Liver (tissue), 9 donors: Measurements from ENCODE around the gene NFYB. TPM values are rescaled to one million over a fixed set of nuclear protein-coding genes. Genes with fewer than 3 reads are reported as not detected.

Source experiments
- DNase-seq: peaks from one replicate; pipeline ENCODE4 v3.0.0-alpha.2; 2017; ENCODE audit warnings: low spot score
- H3K27ac ChIP-seq, 2 donors: one replicate each; pipeline ENCODE4 v1.7.0; 2013; ENCODE audit warnings: inconsistent platforms in 2 of 2, low read length in 2 of 2, control low read depth in 1 of 2, low read depth in 1 of 2, mild to moderate bottlenecking in 1 of 2
- H3K27me3 ChIP-seq, 4 donors: one replicate each; pipeline versions ENCODE4 v1.6.1 to v1.7.0; 2013; ENCODE audit warnings: low read length in 3 of 4, inconsistent platforms in 1 of 4, mild to moderate bottlenecking in 1 of 4, moderate library complexity in 1 of 4; ENCODE audit not compliant: control insufficient read depth in 4 of 4, insufficient read depth in 4 of 4
- H3K36me3 ChIP-seq, 4 donors: one replicate each; pipeline versions ENCODE4 v1.6.1 to v1.7.0; 2013; ENCODE audit warnings: low read length in 3 of 4, mild to moderate bottlenecking in 3 of 4, low read depth in 1 of 4, moderate library complexity in 1 of 4; ENCODE audit not compliant: control insufficient read depth in 4 of 4, insufficient read depth in 3 of 4
- H3K4me1 ChIP-seq, 4 donors: one replicate each; pipeline versions ENCODE4 v1.6.1 to v1.7.0; 2013; ENCODE audit warnings: low read length in 3 of 4, mild to moderate bottlenecking in 3 of 4, moderate library complexity in 1 of 4; ENCODE audit not compliant: control insufficient read depth in 4 of 4, insufficient read depth in 4 of 4
- H3K4me3 ChIP-seq, 3 donors: one replicate each; pipeline versions ENCODE4 v1.6.1 to v1.7.0; 2013; ENCODE audit warnings: low read length in 3 of 3, control low read depth in 1 of 3, low read depth in 1 of 3, mild to moderate bottlenecking in 1 of 3
- H3K9ac ChIP-seq, 2 donors: one replicate each; pipeline ENCODE4 v1.7.0; 2013; ENCODE audit warnings: low read length in 2 of 2, mild to moderate bottlenecking in 2 of 2, moderate library complexity in 2 of 2, control low read depth in 1 of 2, low read depth in 1 of 2
- H3K9me3 ChIP-seq, 4 donors: one replicate each; pipeline versions ENCODE4 v1.6.1 to v1.7.0; 2013; ENCODE audit warnings: low read length in 3 of 4; ENCODE audit not compliant: control insufficient read depth in 4 of 4
- ATF3 ChIP-seq: IDR thresholded peaks from 2 replicates; pipeline ENCODE4 v1.6.1; 2016; ENCODE audit warnings: antibody characterized with exemption
- CTCF ChIP-seq: fragments of 150-350 bp; IDR thresholded peaks from 2 replicates; pipeline ENCODE4 v1.5.1; 2017; ENCODE audit warnings: improper control_type of control experiment, low read depth, low read length; ENCODE audit not compliant: missing input control
- EGR1 ChIP-seq, 2 donors: IDR thresholded peaks; 2 replicates each; pipeline ENCODE4 v1.6.1; 2016 to 2018; ENCODE audit warnings: antibody characterized with exemption in 2 of 2, low read depth in 2 of 2
- FOXA1 ChIP-seq: IDR thresholded peaks from 2 replicates; pipeline ENCODE4 v1.6.1; 2016; ENCODE audit warnings: antibody characterized with exemption
- GABPA ChIP-seq, 2 donors: IDR thresholded peaks in 1 of 2; conservative IDR thresholded peaks in 1 of 2; 2 replicates each; pipeline ENCODE4 v1.6.1; 2016; ENCODE audit warnings: antibody characterized with exemption in 2 of 2, mild to moderate bottlenecking in 1 of 2, moderate library complexity in 1 of 2
- HNF4A ChIP-seq, 2 donors: conservative IDR thresholded peaks; 2 replicates each; pipeline ENCODE4 v1.6.1; 2016; ENCODE audit warnings: antibody characterized with exemption in 2 of 2, mild to moderate bottlenecking in 2 of 2
- JUND ChIP-seq, 2 donors: IDR thresholded peaks; 2 replicates each; pipeline ENCODE4 v1.6.1; 2016; ENCODE audit warnings: antibody characterized with exemption in 2 of 2
- MAX ChIP-seq: IDR thresholded peaks from 2 replicates; pipeline ENCODE4 v1.6.1; 2016; ENCODE audit warnings: antibody characterized with exemption
- NR2F2 ChIP-seq: IDR thresholded peaks from 2 replicates; pipeline ENCODE4 v1.6.1; 2016; ENCODE audit warnings: antibody characterized with exemption
- REST ChIP-seq: IDR thresholded peaks from 2 replicates; pipeline ENCODE4 v1.6.1; 2016; ENCODE audit warnings: antibody characterized with exemption, mild to moderate bottlenecking
- RXRA ChIP-seq, 2 donors: IDR thresholded peaks; 2 replicates each; pipeline ENCODE4 v1.6.1; 2017 to 2018; ENCODE audit warnings: antibody characterized with exemption in 2 of 2, mild to moderate bottlenecking in 1 of 2
- SP1 ChIP-seq: IDR thresholded peaks from 2 replicates; pipeline ENCODE4 v1.6.1; 2018; ENCODE audit warnings: antibody characterized with exemption, mild to moderate bottlenecking
- TAF1 ChIP-seq: conservative IDR thresholded peaks from 2 replicates; pipeline ENCODE4 v1.6.1; 2016; ENCODE audit warnings: antibody characterized with exemption, mild to moderate bottlenecking
- YY1 ChIP-seq: IDR thresholded peaks from 2 replicates; pipeline ENCODE4 v1.6.1; 2016; ENCODE audit warnings: antibody characterized with exemption, mild to moderate bottlenecking
- ZBTB33 ChIP-seq: IDR thresholded peaks from 2 replicates; pipeline ENCODE4 v1.6.1; 2016; ENCODE audit warnings: antibody characterized with exemption
- WGBS: extraction: QIAGEN DNeasy Blood & Tissue Kit; methylation state at CpG from one replicate; pipeline ENCODE4 v1.1.7; 2013; 5-methylcytosine and 5-hydroxymethylcytosine counted together
- polyA plus RNA-seq, 2 donors: library from polyadenylated mRNA; stranded (reverse) in 1 of 2; unstranded in 1 of 2; fragments of 200-250 nt in 1 of 2; fragments of >200 nt in 1 of 2; fragmentation: Nextera tagmentation in 1 of 2; extraction: Ambion mirVana in 1 of 2; gene quantifications; one replicate each; pipeline versions ENCODE4 v1.2.1 to v1.2.3, GENCODE V29; 2013 to 2015
- total RNA-seq, 2 donors: library from RNA; depleted of rRNA; stranded (reverse); fragments of >200 nt; gene quantifications; one replicate each; pipeline ENCODE4 v1.2.3, GENCODE V29; 2014
- donor health status: healthy.
- donor health status: healthy.
- donor health status: healthy.
- donor health status: healthy.
- donor health status: healthy.

The NFYB gene
- total and polyA plus RNA-seq, 4 donors, result 7.6 to 14.6 (median 11.5) TPM

GRCh38 chr12:104168596-104168995 is 30.6 kb upstream of the NFYB start:
- Histone ChIP-seq H3K36me3 (no peaks in the 10 kb centered on the region), H3K4me3 (no peak overlapping the region), H3K27me3 (no peaks in the 10 kb centered on the region), H3K4me1 (no peaks in the 10 kb centered on the region), H3K9me3 (no peaks in the 10 kb centered on the region), H3K9ac (no peak overlapping the region), H3K27ac (no peak overlapping the region)
- WGBS, result 93% methylated on average over 5 of the region's 5 CpGs
- TF ChIP-seq SP1 (no peak), YY1 (no peak), ATF3 (no peak), REST (no peak), RXRA (IDR thresholded peaks at IDR 0.05) (no peak), CTCF (no peak), EGR1 (IDR thresholded peaks at IDR 0.05; ENCODE audit: low read depth in 2 of 2) (no peak), ZBTB33 (no peak), JUND (IDR thresholded peaks at IDR 0.05) (no peak), HNF4A (conservative IDR thresholded peaks at IDR 0.05) (no peak), MAX (no peak), FOXA1 (no peak)
- no peak for DNase-seq

- no peaks in the 10 kb centered on the region for H3K36me3 ChIP-seq
- no peak overlapping the region for H3K27ac ChIP-seq
- no peak overlapping the region for H3K9ac ChIP-seq
- H3K9me3 ChIP-seq, result no peaks in the 10 kb centered on the region
- no peaks in the 10 kb centered on the region for H3K27me3 ChIP-seq
- no peak overlapping the region for H3K4me3 ChIP-seq
- no peaks in the 10 kb centered on the region for H3K4me1 ChIP-seq
- no peak for DNase-seq
- WGBS, result 91% methylated on average over 5 of the region's 5 CpGs
- TF ChIP-seq MAX, result no peak
- no peak for TF ChIP-seq YY1
- TF ChIP-seq FOXA1, result no peak
- TF ChIP-seq ZBTB33, result no peak
- no peak for TF ChIP-seq ATF3
- TF ChIP-seq TAF1, result no peak
- no peak for TF ChIP-seq HNF4A (conservative IDR thresholded peaks at IDR 0.05)
- TF ChIP-seq RXRA (IDR thresholded peaks at IDR 0.05), result no peak
- no peak for TF ChIP-seq EGR1 (IDR thresholded peaks at IDR 0.05; ENCODE audit: low read depth in 2 of 2)
- no peak for TF ChIP-seq GABPA (IDR thresholded peaks at IDR 0.05 in 1 of 2, conservative IDR thresholded peaks at IDR 0.05 in 1 of 2)
- no peak for TF ChIP-seq NR2F2
- TF ChIP-seq JUND (IDR thresholded peaks at IDR 0.05), result no peak
- TF ChIP-seq CTCF, result no peak
- no peak for TF ChIP-seq SP1
Measured at GRCh38 chr12:104167519-104168458, 29.8 kb upstream of the NFYB start.
